PC-3 (cell line): ENCODE results near the gene GDF11. TPM values are rescaled to one million over a fixed set of nuclear protein-coding genes. Genes with fewer than 3 reads are reported as not detected.

Experiments used
- ATAC-seq: fragments of 200-7000 bp; cut with Tn5 transposase; 2 replicates; pipeline ENCODE4 v1.9.1; 2020; ENCODE audit warnings: mild to moderate bottlenecking, moderate library complexity
- BruUV-seq: library from RNA; stranded (reverse); fragments of 400-500 nt; replicated peaks from 2 replicates; lab custom pipeline; 2021; lab: Mats Ljungman, UMichigan
- CTCF ChIA-PET: fragments of 300-600 bp; sonication (Branson Sonifier 250); formaldehyde crosslinking; loops from one replicate; lab custom pipeline; 2022; ENCODE audit warnings: antibody characterized with exemption; lab: Charles Lee
- POLR2A ChIA-PET: fragments of 300-600 bp; sonication (Branson Sonifier 250); formaldehyde crosslinking; loops from one replicate; lab custom pipeline; 2022; ENCODE audit warnings: antibody characterized with exemption; ENCODE audit not compliant: unreplicated experiment; lab: Charles Lee
- DNase-seq: peaks from one replicate; pipeline ENCODE4 v3.0.0-alpha.2; 2015
- H2AFZ ChIP-seq: fragments of 300-600 bp; sonication (generic); 2 replicates; pipeline ENCODE4 v1.6.0; 2016; ENCODE audit warnings: antibody characterized with exemption, low read length
- H3F3A ChIP-seq: fragments of 300-600 bp; sonication (generic); one replicate; pipeline ENCODE4 v1.6.0; 2017; ENCODE audit warnings: antibody characterized with exemption, low read length, control low read depth, mild to moderate bottlenecking; ENCODE audit not compliant: unreplicated experiment
- H3K27ac ChIP-seq: fragments of 300-600 bp; sonication (generic); 2 replicates; pipeline ENCODE4 v1.5.1; 2016; ENCODE audit warnings: mild to moderate bottlenecking, low read length
- H3K27me3 ChIP-seq: fragments of 300-600 bp; sonication (generic); 2 replicates; pipeline ENCODE4 v1.6.1; 2016; ENCODE audit warnings: low read length, mixed read lengths
- H3K36me3 ChIP-seq: fragments of 300-600 bp; sonication (generic); 2 replicates; pipeline ENCODE4 v1.6.1; 2016; ENCODE audit warnings: low read depth, mixed run types, low read length, mixed read lengths
- H3K4me1 ChIP-seq: fragments of 300-600 bp; sonication (generic); 2 replicates; pipeline ENCODE4 v1.5.1; 2016; ENCODE audit warnings: low read length; ENCODE audit not compliant: insufficient read depth
- H3K4me2 ChIP-seq: fragments of 300-600 bp; sonication (generic); 2 replicates; pipeline ENCODE4 v1.6.0; 2016; ENCODE audit warnings: low read length
- H3K4me3 ChIP-seq: fragments of 300-600 bp; sonication (generic); 2 replicates; pipeline ENCODE4 v1.5.1; 2016; ENCODE audit warnings: mild to moderate bottlenecking, low read length, mixed read lengths
- H3K79me2 ChIP-seq: fragments of 300-600 bp; sonication (generic); 2 replicates; pipeline ENCODE4 v1.6.1; 2017; ENCODE audit warnings: low read length, mixed read lengths
- H3K9ac ChIP-seq: fragments of 300-600 bp; sonication (generic); 2 replicates; pipeline ENCODE4 v1.6.0; 2016; ENCODE audit warnings: mild to moderate bottlenecking, low read length
- H3K9me2 ChIP-seq: fragments of 300-600 bp; sonication (generic); replicated peaks from 2 replicates; pipeline ENCODE4 v1.6.1; 2016; ENCODE audit warnings: mixed run types, low read length, mixed read lengths
- H3K9me3 ChIP-seq: fragments of 300-600 bp; sonication (generic); 2 replicates; pipeline ENCODE4 v1.6.1; 2016; ENCODE audit warnings: low read length, mixed read lengths
- H4K20me1 ChIP-seq: fragments of 300-600 bp; sonication (generic); 2 replicates; pipeline ENCODE4 v1.6.1; 2016; ENCODE audit warnings: low read length, mixed read lengths
- CTCF ChIP-seq: fragments of 300-600 bp; sonication (generic); conservative IDR thresholded peaks from 2 replicates; pipeline ENCODE4 v1.5.1; 2017; ENCODE audit warnings: antibody characterized with exemption, low read depth, mild to moderate bottlenecking, low read length
- EZH2 ChIP-seq: fragments of 300-600 bp; sonication (generic); IDR thresholded peaks from one replicate; pipeline ENCODE4 v1.6.1; 2017; ENCODE audit warnings: antibody characterized with exemption, mild to moderate bottlenecking, low read length; ENCODE audit not compliant: unreplicated experiment
- EZH2phosphoT487 ChIP-seq: fragments of 300-600 bp; sonication (generic); IDR thresholded peaks from 2 replicates; pipeline ENCODE4 v1.6.1; 2018; ENCODE audit warnings: mild to moderate bottlenecking, antibody characterized with exemption, low read length, borderline replicate concordance
- intact Hi-C: fragments of 100-400 bp; cut with micrococcal nuclease; formaldehyde crosslinking; loops from 2 replicates; pipeline ENCODE4 v1.9.0; 2023
- total RNA-seq: library from RNA; depleted of rRNA; stranded (reverse); fragments of >200 nt; gene quantifications from 2 replicates; pipeline ENCODE4 v1.2.3, GENCODE V29; 2014

The GDF11 gene
- total RNA-seq, 1 experiment from 2014 or later = 7.1 TPM

- Histone ChIP-seq H3K27ac (no peak overlapping the region), H3K9me2 (no peaks in the 10 kb centered on the region), H3K27me3 (no peaks in the 10 kb centered on the region), H4K20me1 (no peaks in the 10 kb centered on the region), H2AFZ (no peak overlapping the region), H3K4me2 (no peak overlapping the region), H3F3A (no peaks in the 10 kb centered on the region), H3K79me2 (no peaks in the 10 kb centered on the region), H3K9me3 (no peaks in the 10 kb centered on the region), H3K4me3 (no peak overlapping the region), H3K4me1 (no peaks in the 10 kb centered on the region), H3K36me3 (peaks cover 35% of the 10 kb centered on the region), H3K9ac (no peak overlapping the region)
- intact Hi-C loops = no loop called here
- CTCF ChIA-PET = interaction anchor here (0.6 kb wide), 1 partner anchor 178 kb away, joined by 11 read pairs; no protein-coding TSS in a partner anchor
- ATAC-seq (no peak), DNase-seq (no peak)
- no TSS peak for BruUV-seq
- POLR2A ChIA-PET = interaction anchor here (0.6 kb wide), 1 partner anchor 55 kb away, joined by 3 read pairs; the partner anchor contains the start of gene SARNP
- TF ChIP-seq EZH2phosphoT487 = no peak
These were observed 19.7 kb downstream of the GDF11 start for GRCh38 chr12:55762646-55763045.

GRCh38 chr12:55765736-55766290, 22.9 kb downstream of the GDF11 start:
- no peaks in the 10 kb centered on the region for H3K9me2 ChIP-seq
- H3K27me3 ChIP-seq = no peaks in the 10 kb centered on the region
- no peaks in the 10 kb centered on the region for H3K79me2 ChIP-seq
- intact Hi-C loops = no loop called here
- no peak overlapping the region for H3K27ac ChIP-seq
- no TSS peak for BruUV-seq
- no peak for DNase-seq
- H3K4me3 ChIP-seq = no peak overlapping the region
- CTCF ChIA-PET = no interaction called here
- no peak overlapping the region for H3K9ac ChIP-seq
- H4K20me1 ChIP-seq = no peaks in the 10 kb centered on the region
- no peak overlapping the region for H3K4me2 ChIP-seq
- peaks cover 21% of the 10 kb centered on the region for H3K36me3 ChIP-seq
- no peaks in the 10 kb centered on the region for H3F3A ChIP-seq
- no peaks in the 10 kb centered on the region for H3K9me3 ChIP-seq
- POLR2A ChIA-PET = no interaction called here
- no peak overlapping the region for H2AFZ ChIP-seq
- no peak for TF ChIP-seq EZH2
- H3K4me1 ChIP-seq = no peaks in the 10 kb centered on the region
- ATAC-seq = no peak

- POLR2A ChIA-PET = no interaction called here
- no TSS peak for BruUV-seq
- H3K4me3 ChIP-seq = no peak overlapping the region
These were observed 24.2 kb downstream of the GDF11 start for GRCh38 chr12:55767156-55767555.

More at GRCh38 chr12:55767156-55767555, 24.2 kb downstream of the GDF11 start:
- CTCF ChIA-PET = no interaction called here
- intact Hi-C loops = no loop called here
- Histone ChIP-seq H3K36me3 (peaks cover 21% of the 10 kb centered on the region), H3F3A (no peaks in the 10 kb centered on the region), H3K4me2 (no peak overlapping the region), H3K79me2 (no peaks in the 10 kb centered on the region), H3K27me3 (no peaks in the 10 kb centered on the region), H3K9me2 (no peaks in the 10 kb centered on the region), H2AFZ (no peak overlapping the region), H3K9ac (no peak overlapping the region), H3K9me3 (no peaks in the 10 kb centered on the region), H4K20me1 (no peaks in the 10 kb centered on the region), H3K27ac (no peak overlapping the region), H3K4me1 (no peaks in the 10 kb centered on the region)
- DNase-seq (no peak), ATAC-seq (no peak)
- TF ChIP-seq EZH2 (no peak), CTCF (no peak)
